ENCODE data around the gene LLCFC1.

DNA sequence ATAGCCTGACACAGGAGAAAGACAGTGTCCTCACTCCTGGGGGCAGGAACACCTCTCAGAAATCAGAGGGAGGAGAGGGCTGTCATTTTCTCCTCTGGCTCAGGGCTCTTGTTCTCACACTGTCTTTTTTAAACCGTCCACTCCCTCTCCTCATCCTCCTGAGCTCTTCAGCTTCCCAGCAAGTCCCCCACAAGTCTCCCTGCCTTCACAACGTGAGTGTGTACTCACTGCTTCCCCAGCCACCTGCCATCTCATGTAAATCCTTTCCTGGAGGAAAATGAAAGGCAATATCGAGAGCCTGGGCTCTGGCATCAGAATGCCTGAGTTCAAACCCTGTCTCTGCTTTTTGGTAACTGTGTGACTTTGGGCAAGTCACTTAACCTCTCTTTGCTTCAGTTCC lies 5.7 kb downstream of the LLCFC1 start:
- TF ChIP-seq EZH2 (IDR thresholded peaks at IDR 0.05; ENCODE audit: low read length, unreplicated experiment) (no peak), EZH2phosphoT487 (IDR thresholded peaks at IDR 0.05; ENCODE audit: borderline replicate concordance, low read length) (no peak)
- TF ChIP-seq, protein P1, sequence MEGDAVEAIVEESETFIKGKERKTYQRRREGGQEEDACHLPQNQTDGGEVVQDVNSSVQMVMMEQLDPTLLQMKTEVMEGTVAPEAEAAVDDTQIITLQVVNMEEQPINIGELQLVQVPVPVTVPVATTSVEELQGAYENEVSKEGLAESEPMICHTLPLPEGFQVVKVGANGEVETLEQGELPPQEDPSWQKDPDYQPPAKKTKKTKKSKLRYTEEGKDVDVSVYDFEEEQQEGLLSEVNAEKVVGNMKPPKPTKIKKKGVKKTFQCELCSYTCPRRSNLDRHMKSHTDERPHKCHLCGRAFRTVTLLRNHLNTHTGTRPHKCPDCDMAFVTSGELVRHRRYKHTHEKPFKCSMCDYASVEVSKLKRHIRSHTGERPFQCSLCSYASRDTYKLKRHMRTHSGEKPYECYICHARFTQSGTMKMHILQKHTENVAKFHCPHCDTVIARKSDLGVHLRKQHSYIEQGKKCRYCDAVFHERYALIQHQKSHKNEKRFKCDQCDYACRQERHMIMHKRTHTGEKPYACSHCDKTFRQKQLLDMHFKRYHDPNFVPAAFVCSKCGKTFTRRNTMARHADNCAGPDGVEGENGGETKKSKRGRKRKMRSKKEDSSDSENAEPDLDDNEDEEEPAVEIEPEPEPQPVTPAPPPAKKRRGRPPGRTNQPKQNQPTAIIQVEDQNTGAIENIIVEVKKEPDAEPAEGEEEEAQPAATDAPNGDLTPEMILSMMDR (conservative IDR thresholded peaks at IDR 0.05; ENCODE audit: low read depth, low read length): no peak

Measured in PC-3 (cell line).